SU-DHL-6 (cell line): ENCODE results near the gene NBEA.

ENCODE experiments used
- H2AFZ ChIP-seq: fragments of 200-600 bp; sonication (generic); 2 replicates; pipeline ENCODE4 v1.6.1; 2014; ENCODE audit warnings: low read depth, mild to moderate bottlenecking, moderate library complexity, mixed read lengths, antibody characterized with exemption, low read length; ENCODE audit not compliant: severe bottlenecking
- H3F3A ChIP-seq: fragments of 200-600 bp; shearing (Covaris generic); 2 replicates; pipeline ENCODE4 v1.6.0; 2016; ENCODE audit warnings: antibody characterized with exemption, mild to moderate bottlenecking; ENCODE audit not compliant: insufficient read depth
- H3K27ac ChIP-seq: fragments of 200-600 bp; sonication (generic); 2 replicates; pipeline ENCODE4 v1.5.1; 2016; ENCODE audit warnings: low read depth, mild to moderate bottlenecking, low read length, moderate library complexity, mixed read lengths
- H3K27me3 ChIP-seq: fragments of 200-600 bp; sonication (generic), shearing (Covaris generic); 2 replicates; pipeline ENCODE4 v1.6.0; 2014; ENCODE audit warnings: mild to moderate bottlenecking, low read length
- H3K36me3 ChIP-seq: fragments of 200-600 bp; sonication (generic); 2 replicates; pipeline ENCODE4 v1.6.1; 2014; ENCODE audit warnings: mild to moderate bottlenecking, low read length, mixed read lengths
- H3K4me2 ChIP-seq: fragments of 300-600, 200-600 bp; shearing (Covaris generic), sonication (generic); 2 replicates; pipeline ENCODE4 v1.6.0; 2014; ENCODE audit warnings: low read length, low read depth, mild to moderate bottlenecking; ENCODE audit not compliant: poor library complexity, severe bottlenecking
- H3K4me3 ChIP-seq: fragments of 200-600 bp; sonication (generic); 2 replicates; pipeline ENCODE4 v1.5.1; 2014; ENCODE audit warnings: antibody characterized with exemption, low read length, mild to moderate bottlenecking, mixed read lengths; ENCODE audit not compliant: insufficient read depth, poor library complexity, severe bottlenecking
- H3K79me2 ChIP-seq: fragments of 200-600 bp; sonication (generic); 2 replicates; pipeline ENCODE4 v1.6.1; 2014; ENCODE audit warnings: mild to moderate bottlenecking, low read length, moderate library complexity; ENCODE audit not compliant: insufficient read depth
- H3K9ac ChIP-seq: fragments of 200-600 bp; sonication (generic); 2 replicates; pipeline ENCODE4 v1.7.0; 2014; ENCODE audit warnings: mild to moderate bottlenecking, low read length
- H3K9me2 ChIP-seq: fragments of 200-600 bp; sonication (generic); replicated peaks from 2 replicates; pipeline ENCODE4 v1.6.1; 2014; ENCODE audit warnings: low read length; ENCODE audit not compliant: insufficient read depth
- H3K9me3 ChIP-seq: fragments of 200-600 bp; sonication (generic); 2 replicates; pipeline ENCODE4 v1.6.1; 2014; ENCODE audit warnings: low read length, mixed read lengths; ENCODE audit not compliant: insufficient read depth
- H4K20me1 ChIP-seq: fragments of 200-600 bp; sonication (generic); 2 replicates; pipeline ENCODE4 v1.6.1; 2014; ENCODE audit warnings: low read depth, mild to moderate bottlenecking, antibody characterized with exemption, low read length, moderate library complexity, mixed read lengths
- CTCF ChIP-seq: fragments of 200-600 bp; sonication (generic); IDR thresholded peaks from one replicate; pipeline ENCODE4 v1.5.1; 2017; ENCODE audit warnings: antibody characterized with exemption, mild to moderate bottlenecking, low read length, moderate library complexity; ENCODE audit not compliant: insufficient read depth, poor library complexity, severe bottlenecking
- EZH2phosphoT487 ChIP-seq: fragments of 200-600 bp; sonication (generic), shearing (Covaris generic); conservative IDR thresholded peaks from 2 replicates; pipeline ENCODE4 v1.6.1; 2018; ENCODE audit warnings: mild to moderate bottlenecking, antibody characterized with exemption, low read length, moderate library complexity, mixed read lengths

NBEA gene

GRCh38 chr13:35460061-35460460, 518.0 kb downstream of the NBEA start:
- Histone ChIP-seq H2AFZ (no peak overlapping the region), H3K4me2 (no peak overlapping the region), H3F3A (no peaks in the 10 kb centered on the region), H3K36me3 (no peaks in the 10 kb centered on the region), H3K27ac (no peak overlapping the region), H3K4me3 (no peak overlapping the region), H3K27me3 (no peaks in the 10 kb centered on the region), H3K9me3 (no peaks in the 10 kb centered on the region), H3K79me2 (no peaks in the 10 kb centered on the region), H3K9me2 (no peaks in the 10 kb centered on the region), H3K9ac (no peak overlapping the region), H4K20me1 (no peaks in the 10 kb centered on the region)
- TF ChIP-seq EZH2phosphoT487 (no peak), CTCF (no peak)

- TF ChIP-seq CTCF (no peak), EZH2phosphoT487 (no peak)
Measured at GRCh38 chr13:35465371-35465770, 523.3 kb downstream of the NBEA start.

GRCh38 chr13:35468195-35468594, 526.1 kb downstream of the NBEA start:
- H3K27ac ChIP-seq, result no peak overlapping the region
- no peaks in the 10 kb centered on the region for H3K27me3 ChIP-seq
- no peaks in the 10 kb centered on the region for H3K9me2 ChIP-seq
- H3F3A ChIP-seq, result peaks cover under 1% of the 10 kb centered on the region; the same call in 1 of the 2 replicates
- no peaks in the 10 kb centered on the region for H3K79me2 ChIP-seq
- H4K20me1 ChIP-seq, result no peaks in the 10 kb centered on the region
- no peak overlapping the region for H2AFZ ChIP-seq
- H3K9ac ChIP-seq, result no peak overlapping the region
- H3K4me3 ChIP-seq, result no peak overlapping the region
- H3K36me3 ChIP-seq, result no peaks in the 10 kb centered on the region
- TF ChIP-seq CTCF (no peak), EZH2phosphoT487 (no peak)
- no peaks in the 10 kb centered on the region for H3K9me3 ChIP-seq
- no peak overlapping the region for H3K4me2 ChIP-seq

More at GRCh38 chr13:35465371-35465770, 523.3 kb downstream of the NBEA start:
- no peaks in the 10 kb centered on the region for H3K9me3 ChIP-seq
- no peak overlapping the region for H3K4me3 ChIP-seq
- no peak overlapping the region for H3K4me2 ChIP-seq
- H3K27ac ChIP-seq, result no peak overlapping the region
- no peaks in the 10 kb centered on the region for H3F3A ChIP-seq
- H4K20me1 ChIP-seq, result no peaks in the 10 kb centered on the region
- no peak overlapping the region for H2AFZ ChIP-seq
- no peaks in the 10 kb centered on the region for H3K27me3 ChIP-seq
- H3K9me2 ChIP-seq, result no peaks in the 10 kb centered on the region
- no peak overlapping the region for H3K9ac ChIP-seq
- no peaks in the 10 kb centered on the region for H3K79me2 ChIP-seq
- H3K36me3 ChIP-seq, result no peaks in the 10 kb centered on the region
